GM23248 (cell line): ENCODE measurements around the gene CCDC170. TPM values are rescaled to one million over a fixed set of nuclear protein-coding genes. Genes with fewer than 3 reads are reported as not detected.
"Not testable (repeated sequence)": the region's sequence is repeated elsewhere in the genome, so short reads cannot be mapped to it uniquely, and the experiment has no call there.

Experiments
- DNase-seq: peaks from one replicate; pipeline ENCODE4 v3.0.0-alpha.2; 2015
- H2AFZ ChIP-seq: fragments of 200-600 bp; sonication (generic); 2 replicates; pipeline ENCODE4 v1.6.1; 2016; ENCODE audit warnings: antibody characterized with exemption
- H3F3A ChIP-seq: fragments of 200-600 bp; sonication (generic); 2 replicates; pipeline ENCODE4 v1.6.1; 2016; ENCODE audit warnings: mild to moderate bottlenecking, antibody characterized with exemption, mixed run types; ENCODE audit not compliant: insufficient read depth
- H3K27ac ChIP-seq: fragments of 200-600 bp; sonication (generic); 2 replicates; pipeline ENCODE4 v1.5.1; 2016; ENCODE audit warnings: mild to moderate bottlenecking
- H3K27me3 ChIP-seq: fragments of 200-600 bp; sonication (generic); replicated peaks from 2 replicates; pipeline ENCODE4 v1.6.1; 2016; ENCODE audit warnings: mild to moderate bottlenecking; ENCODE audit not compliant: insufficient read depth
- H3K36me3 ChIP-seq: fragments of 200-600 bp; sonication (generic); 2 replicates; pipeline ENCODE4 v1.6.1; 2016; ENCODE audit warnings: low read depth, mild to moderate bottlenecking
- H3K4me1 ChIP-seq: fragments of 200-600 bp; sonication (generic); 2 replicates; pipeline ENCODE4 v1.6.1; 2016; ENCODE audit warnings: mild to moderate bottlenecking; ENCODE audit not compliant: insufficient read depth
- H3K4me2 ChIP-seq: fragments of 200-600 bp; sonication (generic); one replicate; pipeline ENCODE4 v1.6.1; 2016; ENCODE audit warnings: mild to moderate bottlenecking; ENCODE audit not compliant: unreplicated experiment
- H3K4me3 ChIP-seq: fragments of 200-600 bp; sonication (generic); 2 replicates; pipeline ENCODE4 v1.5.1; 2016; ENCODE audit warnings: mild to moderate bottlenecking
- H3K79me2 ChIP-seq: fragments of 200-600 bp; sonication (generic); 2 replicates; pipeline ENCODE4 v1.6.1; 2016; ENCODE audit warnings: mild to moderate bottlenecking; ENCODE audit not compliant: insufficient read depth
- H3K9ac ChIP-seq: fragments of 200-600 bp; sonication (generic); 2 replicates; pipeline ENCODE4 v1.6.1; 2016; ENCODE audit warnings: mild to moderate bottlenecking
- H3K9me2 ChIP-seq: fragments of 200-600 bp; sonication (generic); 2 replicates; pipeline ENCODE4 v1.6.1; 2016; ENCODE audit warnings: mixed run types, mild to moderate bottlenecking, moderate library complexity; ENCODE audit not compliant: insufficient read depth
- H3K9me3 ChIP-seq: fragments of 200-600 bp; sonication (generic); one replicate; pipeline ENCODE4 v1.6.1; 2017; ENCODE audit warnings: low read depth
- H4K20me1 ChIP-seq: fragments of 200-600 bp; sonication (generic); 2 replicates; pipeline ENCODE4 v1.6.0; 2016; ENCODE audit not compliant: insufficient read depth
- EZH2 ChIP-seq: fragments of 200-600 bp; sonication (generic); IDR thresholded peaks from 2 replicates; pipeline ENCODE4 v1.6.1; 2018; ENCODE audit warnings: antibody characterized with exemption, mild to moderate bottlenecking; ENCODE audit not compliant: insufficient read depth, poor library complexity, severe bottlenecking
- EZH2phosphoT487 ChIP-seq: fragments of 200-600 bp; sonication (generic); IDR thresholded peaks from 2 replicates; pipeline ENCODE4 v1.6.1; 2018; ENCODE audit warnings: antibody characterized with exemption, moderate library complexity, mild to moderate bottlenecking, low read depth; ENCODE audit not compliant: insufficient read depth
- WGBS, 2 experiments: methylation state at CpG; one replicate each; pipeline ENCODE4 v1.1.6; 2015 to 2017; ENCODE audit warnings: low lambda C conversion rate in 2 of 2, low coverage in 1 of 2; ENCODE audit errors: missing lambda C conversion rate in 2 of 2; 5-methylcytosine and 5-hydroxymethylcytosine counted together
- in situ Hi-C: fragments of 300-500 bp; cut with MboI; formaldehyde crosslinking; loops from 2 replicates; pipeline ENCODE4 v1.15.0; 2020
- polyA plus RNA-seq: library from polyadenylated mRNA; unstranded; fragments of >200 nt; fragmentation: Nextera tagmentation; extraction: Ambion mirVana; gene quantifications from 2 replicates; pipeline ENCODE4 v1.2.1, GENCODE V29; 2016
- total RNA-seq: library from RNA; depleted of rRNA; stranded (reverse); fragments of >200 nt; shearing (Covaris generic); gene quantifications from 2 replicates; pipeline ENCODE4 v1.2.3, GENCODE V29; 2014

CCDC170 gene
- total and polyA plus RNA-seq, 2 experiments from 2014 or later = 0.11 to 0.49 TPM

DNA sequence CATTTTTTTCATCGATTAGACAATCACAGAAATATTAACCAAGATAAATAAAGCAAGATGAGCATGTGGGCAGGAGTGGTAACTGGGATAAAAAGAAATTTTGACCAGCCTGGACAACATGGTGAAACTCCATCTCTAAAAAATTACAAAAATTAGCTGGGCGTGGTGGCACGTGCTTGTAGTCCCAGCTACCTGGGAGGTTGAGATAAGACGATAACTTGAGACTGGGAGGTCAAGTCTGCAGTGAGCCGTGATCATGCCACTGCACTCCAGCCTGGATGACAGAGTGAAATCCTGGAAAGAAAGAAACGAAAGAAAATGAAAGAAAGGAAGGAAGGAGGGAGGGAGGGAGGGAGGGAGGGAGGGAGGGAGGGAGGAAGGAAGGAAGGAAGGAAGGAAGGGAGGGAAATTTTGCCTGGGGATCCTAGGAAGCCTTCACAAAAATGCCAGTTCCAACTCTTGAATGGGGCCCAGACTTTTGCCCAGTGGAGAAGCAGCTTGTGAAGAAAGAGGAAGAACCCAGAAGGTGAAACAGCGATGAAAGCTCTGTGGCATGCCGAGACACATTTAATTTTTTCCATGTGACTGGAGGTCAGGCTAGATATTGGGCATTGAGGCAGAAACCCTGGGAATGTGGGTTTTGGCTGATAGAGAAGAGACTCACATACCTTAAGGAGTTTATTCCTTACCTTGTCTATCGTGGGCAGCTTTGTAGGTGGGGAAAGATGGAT is 20.3 kb downstream of the CCDC170 start:
- H3K9me3 ChIP-seq = no peaks in the 10 kb centered on the region
- H3K79me2 ChIP-seq = no peaks in the 10 kb centered on the region
- in situ Hi-C loops = no loop called here
- H3K4me1 ChIP-seq = no peaks in the 10 kb centered on the region
- WGBS, 2 experiments = 69 to 78% methylated on average over 9 of the region's 9 CpGs
- no peak overlapping the region for H3K27ac ChIP-seq
- H3K4me2 ChIP-seq = no peak overlapping the region
- no peak overlapping the region for H3K9ac ChIP-seq
- H3K9me2 ChIP-seq = no peaks in the 10 kb centered on the region
- TF ChIP-seq EZH2phosphoT487 (no peak), EZH2 (no peak)
- H2AFZ ChIP-seq = no peak overlapping the region
- no peaks in the 10 kb centered on the region for H3F3A ChIP-seq
- no peak for DNase-seq
- H3K27me3 ChIP-seq = no peaks in the 10 kb centered on the region
- H3K4me3 ChIP-seq = no peak overlapping the region
- no peaks in the 10 kb centered on the region for H4K20me1 ChIP-seq
- H3K36me3 ChIP-seq = no peaks in the 10 kb centered on the region

GRCh38 chr6:151518992-151519391 is 25.2 kb downstream of the CCDC170 start:
- WGBS, 2 experiments = 50 to 56% methylated on average over 5 of the region's 5 CpGs
- in situ Hi-C loops, H3K27me3 ChIP-seq: not testable (repeated sequence)

GRCh38 chr6:151523034-151523433 is 29.2 kb downstream of the CCDC170 start:
- Histone ChIP-seq H3K27me3 (no peaks in the 10 kb centered on the region), H3K79me2 (no peaks in the 10 kb centered on the region), H3K9me3 (no peaks in the 10 kb centered on the region), H3F3A (no peaks in the 10 kb centered on the region), H3K27ac (no peak overlapping the region), H3K4me1 (no peaks in the 10 kb centered on the region), H3K9me2 (no peaks in the 10 kb centered on the region), H3K4me2 (no peak overlapping the region), H3K36me3 (no peaks in the 10 kb centered on the region), H3K4me3 (no peak overlapping the region), H4K20me1 (no peaks in the 10 kb centered on the region), H2AFZ (no peak overlapping the region), H3K9ac (no peak overlapping the region)
- WGBS, 2 experiments = 18 to 71% methylated on average over 1 of the region's 1 CpG
- TF ChIP-seq EZH2 (no peak), EZH2phosphoT487 (no peak)
- in situ Hi-C loops = no loop called here
- no peak for DNase-seq

More at GRCh38 chr6:151518992-151519391, 25.2 kb downstream of the CCDC170 start:
- H2AFZ ChIP-seq, H3K9me3 ChIP-seq, H3K4me1 ChIP-seq, H3F3A ChIP-seq, H3K36me3 ChIP-seq, H3K9me2 ChIP-seq, H3K4me2 ChIP-seq, H3K79me2 ChIP-seq, H4K20me1 ChIP-seq, H3K4me3 ChIP-seq, DNase-seq, H3K9ac ChIP-seq, H3K27ac ChIP-seq: not testable (repeated sequence)

- in situ Hi-C loops = no loop called here
- Histone ChIP-seq H3K27ac (no peak overlapping the region), H3K4me2 (no peak overlapping the region), H3K4me3 (no peak overlapping the region), H3F3A (no peaks in the 10 kb centered on the region), H4K20me1 (no peaks in the 10 kb centered on the region), H3K9me2 (no peaks in the 10 kb centered on the region), H3K9ac (no peak overlapping the region), H2AFZ (0 out of 2 replicates have a peak overlapping the region, but pooled peaks have one; percentile 21), H3K4me1 (no peaks in the 10 kb centered on the region), H3K36me3 (no peaks in the 10 kb centered on the region), H3K79me2 (no peaks in the 10 kb centered on the region), H3K27me3 (no peaks in the 10 kb centered on the region), H3K9me3 (no peaks in the 10 kb centered on the region)
- no peak for DNase-seq
- 64% methylated on average over 2 of the region's 2 CpGs for WGBS, 2 experiments
- TF ChIP-seq EZH2phosphoT487 (no peak), EZH2 (no peak)
Measured at GRCh38 chr6:151524059-151524458, 30.2 kb downstream of the CCDC170 start.

DNA sequence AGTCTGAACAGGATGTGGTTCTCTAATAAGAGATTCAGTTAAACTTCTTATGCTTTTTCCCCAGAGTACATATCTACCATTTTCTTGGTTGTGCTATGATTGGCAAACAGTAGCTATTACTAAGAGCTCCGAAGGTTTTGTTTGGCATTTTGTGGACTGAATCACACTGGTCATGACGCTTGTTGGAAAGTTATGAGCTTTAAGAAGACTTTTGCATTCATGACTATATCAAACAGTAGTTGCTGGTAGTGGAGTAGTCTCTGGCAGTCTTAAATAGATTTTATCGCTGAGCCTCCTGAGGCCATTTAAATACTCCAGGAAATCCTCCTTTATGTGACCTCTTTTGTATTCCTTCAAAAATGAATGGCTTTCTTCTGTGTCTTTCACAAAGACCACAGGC is 40.8 kb downstream of the CCDC170 start:
- H3K4me1 ChIP-seq = no peaks in the 10 kb centered on the region
- TF ChIP-seq EZH2phosphoT487 = no peak
- TF ChIP-seq EZH2 = no peak
- in situ Hi-C loops = no loop called here
- H3K4me3 ChIP-seq = no peak overlapping the region
- H3K9me3 ChIP-seq = no peaks in the 10 kb centered on the region
- H3K27ac ChIP-seq = no peak overlapping the region
- no peaks in the 10 kb centered on the region for H3F3A ChIP-seq
- H3K9ac ChIP-seq = no peak overlapping the region
- H3K27me3 ChIP-seq = no peaks in the 10 kb centered on the region
- 68% methylated on average over 3 of the region's 3 CpGs for WGBS, 2 experiments
- H3K36me3 ChIP-seq = no peaks in the 10 kb centered on the region
- no peak overlapping the region for H3K4me2 ChIP-seq
- peak; percentile 39 for DNase-seq
- H4K20me1 ChIP-seq = no peaks in the 10 kb centered on the region
- no peak overlapping the region for H2AFZ ChIP-seq
- no peaks in the 10 kb centered on the region for H3K79me2 ChIP-seq
- no peaks in the 10 kb centered on the region for H3K9me2 ChIP-seq
